OCI-M2 (cell line): ENCODE measurements around the gene CT45A3.
"Not testable (repeated sequence)": the region's sequence is repeated elsewhere in the genome, so short reads cannot be mapped to it uniquely, and the experiment has no call there.

Experiments used
- DNase-seq: peaks from one replicate; lab custom pipeline; 2025; ENCODE audit not compliant: unreplicated experiment; lab: John Stamatoyannopoulos, UW

Gene CT45A3, protein sequence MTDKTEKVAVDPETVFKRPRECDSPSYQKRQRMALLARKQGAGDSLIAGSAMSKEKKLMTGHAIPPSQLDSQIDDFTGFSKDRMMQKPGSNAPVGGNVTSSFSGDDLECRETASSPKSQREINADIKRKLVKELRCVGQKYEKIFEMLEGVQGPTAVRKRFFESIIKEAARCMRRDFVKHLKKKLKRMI

GRCh38 chrX:135768091-135768490, at the start of gene CT45A3:
CT45A3 (minus strand) TSS chrX:135768191; CDS start chrX:135764444, 3,747 bp downstream.
- not testable (repeated sequence) for DNase-seq

DNA sequence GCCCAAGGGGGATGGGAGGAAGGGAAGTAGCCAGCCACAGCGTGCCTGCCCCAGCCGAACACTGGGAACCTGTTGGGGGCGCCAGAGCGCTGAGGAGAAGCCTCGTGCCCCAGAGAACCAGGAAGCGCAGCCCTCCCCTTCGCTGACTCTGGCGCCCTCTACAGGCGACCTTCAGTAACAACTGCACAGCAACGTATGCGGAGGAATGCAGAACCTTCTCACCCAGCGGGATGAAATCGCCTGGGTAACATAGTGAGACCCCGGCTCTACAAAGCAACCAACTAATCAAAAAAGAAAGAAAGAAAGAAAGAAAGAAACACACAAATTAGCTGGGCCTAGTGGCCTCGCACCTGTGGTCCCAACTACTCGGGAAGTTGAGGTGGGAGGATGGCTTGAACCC, 34.7 kb upstream of the CT45A3 start, which contains the start of gene CT45A6:
TSS of gene CT45A6 (minus strand) at position 101 of the 400 bp plus-strand sequence. CDS start 3,794 bp downstream, outside the sequence.
- DNase-seq = not testable (repeated sequence)

GRCh38 chrX:135785403-135785802, 17.4 kb upstream of the CT45A3 start, which contains the start of gene CT45A5:
CT45A5 (minus strand) TSS chrX:135785503; CDS start chrX:135781729, 3,774 bp downstream.
- not testable (repeated sequence) for DNase-seq

DNA sequence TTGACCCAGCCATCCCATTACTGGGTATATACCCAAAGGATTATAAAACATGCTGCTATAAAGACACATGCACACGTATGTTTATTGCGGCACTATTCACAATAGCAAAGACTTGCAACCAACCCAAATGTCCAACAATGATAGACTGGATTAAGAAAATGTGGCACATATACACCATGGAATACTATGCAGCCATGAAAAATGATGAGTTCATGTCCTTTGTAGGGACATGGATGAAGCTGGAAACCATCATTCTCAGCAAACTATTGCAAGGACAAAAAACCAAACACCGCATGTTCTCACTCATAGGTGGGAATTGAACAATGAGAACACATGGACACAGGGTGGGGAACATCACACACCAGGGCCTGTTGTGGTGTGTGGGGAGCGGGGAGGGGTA, 23.3 kb downstream of the CT45A3 start:
- DNase-seq = not testable (repeated sequence)

DNA sequence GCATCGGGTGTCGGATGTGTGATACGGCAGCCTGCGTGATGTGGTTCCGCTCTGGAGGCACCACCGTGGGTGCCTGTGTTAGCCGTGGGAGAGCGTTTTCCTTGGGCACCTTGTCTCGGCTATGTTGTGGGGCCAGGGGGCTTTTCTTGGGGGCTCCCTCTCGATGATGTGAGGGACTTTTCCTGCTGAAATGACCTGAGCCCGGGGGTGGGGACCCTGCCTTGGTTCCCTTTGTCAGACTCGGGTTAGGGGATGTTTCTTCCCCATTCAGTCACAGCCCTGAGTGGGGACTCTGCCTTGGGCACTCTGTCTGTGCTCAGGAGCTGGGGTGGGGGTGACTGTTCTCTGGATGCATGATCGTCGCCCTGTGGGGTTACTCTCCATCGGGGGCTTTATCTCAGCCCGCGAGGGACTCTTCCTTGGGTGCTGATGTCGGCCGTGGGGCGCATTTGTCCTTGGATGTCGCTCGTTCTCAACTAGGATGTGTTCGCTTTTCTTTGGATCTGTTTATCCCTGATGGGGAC, 26.7 kb downstream of the CT45A3 start:
- DNase-seq = no peak

GRCh38 chrX:135740681-135741149, 27.3 kb downstream of the CT45A3 start:
- DNase-seq = no peak

GRCh38 chrX:135737366-135738071, 30.5 kb downstream of the CT45A3 start:
- DNase-seq = no peak

DNA sequence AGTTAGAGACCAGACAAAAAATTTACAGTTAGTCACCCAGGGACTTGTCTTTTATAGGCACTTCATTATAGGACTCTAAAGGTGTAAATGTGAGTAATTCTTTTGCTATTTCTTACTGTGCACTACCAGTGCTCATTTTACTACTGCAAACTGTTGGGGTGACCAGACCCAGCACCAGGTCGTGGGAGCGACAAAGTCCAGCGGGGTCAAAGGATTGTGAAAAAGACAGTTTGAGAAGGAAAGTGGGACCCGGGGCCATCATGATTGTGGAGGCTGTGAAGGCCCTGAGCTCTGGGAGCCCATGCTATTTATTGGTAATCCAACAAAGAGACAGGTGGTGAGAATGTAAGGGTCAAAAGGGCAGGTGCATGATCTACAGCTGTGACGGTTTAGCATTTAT, 33.3 kb downstream of the CT45A3 start:
- DNase-seq = not testable (repeated sequence)

GRCh38 chrX:135713795-135714194, 54.2 kb downstream of the CT45A3 start:
- no peak for DNase-seq

DNA sequence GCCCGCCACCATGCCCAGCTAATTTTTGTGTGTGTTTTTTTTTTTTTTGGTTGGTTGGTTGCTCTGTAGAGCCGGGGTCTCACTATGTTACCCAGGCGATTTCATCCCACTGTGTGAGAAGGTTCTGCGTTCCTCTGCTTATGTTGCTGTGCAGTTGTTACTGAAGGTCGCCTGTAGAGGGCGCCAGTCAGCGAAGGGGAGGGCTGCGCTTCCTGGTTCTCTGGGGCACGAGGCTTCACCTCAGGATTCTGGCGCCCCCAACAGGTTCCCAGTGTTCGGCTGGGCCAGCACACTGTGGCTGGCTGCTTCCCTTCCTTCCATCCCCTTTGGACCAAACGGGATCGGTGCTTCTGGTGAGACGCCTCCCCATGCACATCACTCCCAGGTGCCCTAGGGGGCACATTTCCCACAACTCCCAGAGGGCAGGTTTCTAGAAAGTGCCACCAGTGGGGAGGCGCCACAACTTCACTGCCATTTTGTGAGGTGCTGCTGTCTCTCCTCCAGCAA, 54.8 kb downstream of the CT45A3 start, which contains the start of gene CT45A1:
TSS of gene CT45A1 (plus strand) at position 457 of the 507 bp plus-strand sequence. CDS start 5,302 bp downstream, outside the sequence.
- DNase-seq = not testable (repeated sequence)
